DND-41 (cell line): ENCODE data around the gene ENPP6.

Source experiments
- CTCF ChIP-seq: IDR thresholded peaks from 2 replicates; pipeline ENCODE4 v1.5.1; 2012; ENCODE audit warnings: borderline replicate concordance, low read length, moderate library complexity, mild to moderate bottlenecking; ENCODE audit not compliant: poor library complexity, severe bottlenecking; ENCODE audit errors: extremely low read depth
- EZH2 ChIP-seq: IDR thresholded peaks from 3 replicates; pipeline ENCODE4 v1.6.1; 2012; ENCODE audit warnings: borderline replicate concordance, low read depth, mild to moderate bottlenecking, moderate library complexity, low read length, inconsistent platforms; ENCODE audit not compliant: severe bottlenecking

GRCh38 chr4:184199780-184200179 lies 17.9 kb downstream of the ENPP6 start:
- no peak for TF ChIP-seq EZH2
- TF ChIP-seq CTCF: no peak
